Keratinocyte (primary cell): Measurements from ENCODE around the gene UBE2D3. TPM values are rescaled to one million over a fixed set of nuclear protein-coding genes. Genes with fewer than 3 reads are reported as not detected.
A peak's percentile ranks its signal among the peaks of the same experiment; 100 is the strongest.

Experiments
- DNase-seq: peaks from one replicate; pipeline ENCODE4 v3.0.0-alpha.2; 2011; ENCODE audit warnings: low read depth, missing footprints, low spot score
- FAIRE-seq: peaks from 2 replicates; lab custom pipeline; 2011; peaks lifted over from hg19 to GRCh38; lab: Jason Lieb, UNC
- H2AFZ ChIP-seq: 2 replicates; pipeline ENCODE4 v1.6.0; 2012; ENCODE audit warnings: low read length, control low read depth, inconsistent platforms; ENCODE audit not compliant: control insufficient read depth
- H3K27ac ChIP-seq: 2 replicates; pipeline ENCODE4 v1.5.1; 2011; ENCODE audit warnings: low read length; ENCODE audit not compliant: control insufficient read depth, insufficient read depth
- H3K27me3 ChIP-seq: 3 replicates; pipeline ENCODE4 v1.6.0; 2011; ENCODE audit warnings: low read length; ENCODE audit not compliant: control insufficient read depth, insufficient read depth; ENCODE audit errors: extremely low read depth
- H3K36me3 ChIP-seq, 2 experiments: 2 replicates in 1 of 2; 3 replicates in 1 of 2; pipeline ENCODE4 v1.5.1; 2011; ENCODE audit warnings: low read length in 2 of 2, mild to moderate bottlenecking in 1 of 2; ENCODE audit not compliant: control insufficient read depth in 2 of 2, insufficient read depth in 2 of 2; ENCODE audit errors: extremely low read depth in 1 of 2
- H3K4me1 ChIP-seq: 3 replicates; pipeline ENCODE4 v1.5.1; 2011; ENCODE audit warnings: low read length; ENCODE audit not compliant: control insufficient read depth, insufficient read depth; ENCODE audit errors: extremely low read depth
- H3K4me2 ChIP-seq: 3 replicates; pipeline ENCODE4 v1.6.0; 2011; ENCODE audit warnings: low read depth, low read length; ENCODE audit not compliant: control insufficient read depth, insufficient read depth; ENCODE audit errors: extremely low read depth
- H3K4me3 ChIP-seq, 3 experiments: fragments of 200-600 bp in 1 of 3; sonication (generic) in 1 of 3; 2 replicates in 2 of 3; 3 replicates in 1 of 3; pipeline ENCODE4 v1.5.1; 2011 to 2016; ENCODE audit warnings: low read length in 3 of 3, mild to moderate bottlenecking in 3 of 3, control low read depth in 2 of 3, inconsistent platforms in 1 of 3, low read depth in 1 of 3, mixed read lengths in 1 of 3, mixed run types in 1 of 3, moderate library complexity in 1 of 3; ENCODE audit not compliant: control insufficient read depth in 2 of 3, insufficient read depth in 2 of 3; ENCODE audit errors: extremely low read depth in 1 of 3
- H3K79me2 ChIP-seq: 2 replicates; pipeline ENCODE4 v1.6.0; 2012; ENCODE audit warnings: low read length; ENCODE audit not compliant: control insufficient read depth, insufficient read depth
- H3K9ac ChIP-seq: 3 replicates; pipeline ENCODE4 v1.6.0; 2011; ENCODE audit warnings: low read length; ENCODE audit not compliant: control insufficient read depth, insufficient read depth; ENCODE audit errors: extremely low read depth
- H3K9me1 ChIP-seq: 3 replicates; pipeline ENCODE4 v1.6.0; 2011; ENCODE audit warnings: low read length; ENCODE audit not compliant: control insufficient read depth, insufficient read depth; ENCODE audit errors: extremely low read depth
- H3K9me3 ChIP-seq: 2 replicates; pipeline ENCODE4 v1.5.1; 2012; ENCODE audit warnings: low read depth, low read length; ENCODE audit not compliant: control insufficient read depth
- H4K20me1 ChIP-seq: 3 replicates; pipeline ENCODE4 v1.6.0; 2011; ENCODE audit warnings: low read length; ENCODE audit not compliant: control insufficient read depth, insufficient read depth; ENCODE audit errors: extremely low read depth
- EZH2 ChIP-seq: IDR thresholded peaks from one replicate; pipeline ENCODE4 v1.6.1; 2012; ENCODE audit warnings: inconsistent platforms, mild to moderate bottlenecking, low read length, moderate library complexity
- dilution Hi-C: fragments of 300-500 bp; cut with MboI; formaldehyde crosslinking; loops from one replicate; pipeline ENCODE4 v1.7.0; 2020; ENCODE audit warnings: low sequenced_read_pairs; ENCODE audit not compliant: extremely low pct_ligation_motif_present
- polyA plus RNA-seq, 5 experiments: library from polyadenylated mRNA; depleted of rRNA in 3 of 5; stranded (reverse) in 3 of 5; stranded (forward) in 1 of 5; unstranded in 1 of 5; fragments of >200 nt; gene quantifications; 1 replicate in 1 of 5; 2 replicates in 3 of 5; 3 replicates in 1 of 5; pipeline versions ENCODE4 v1.2.1 to v1.2.3, GENCODE V29; 2011 to 2012; ENCODE audit warnings: missing spikeins in 2 of 5, low read depth in 1 of 5, low replicate concordance in 1 of 5
- TF ChIP-seq, protein P1 (sequence below), 3 experiments: IDR thresholded peaks in 1 of 3; conservative IDR thresholded peaks in 1 of 3; optimal IDR thresholded peaks in 1 of 3; 2 replicates in 2 of 3; 3 replicates in 1 of 3; pipeline versions ENCODE3 to v1.5.1; 2011; ENCODE audit warnings: low read length in 3 of 3, mild to moderate bottlenecking in 3 of 3, moderate library complexity in 2 of 3, control low read depth in 1 of 3, inconsistent platforms in 1 of 3; ENCODE audit not compliant: insufficient read depth in 2 of 3; ENCODE audit errors: extremely low read depth in 1 of 3

UBE2D3 gene
- polyA plus RNA-seq, 1 donor (not counting 4 experiments of a cell fraction or from before 2014, with no cell fraction given) = 567 TPM

DNA sequence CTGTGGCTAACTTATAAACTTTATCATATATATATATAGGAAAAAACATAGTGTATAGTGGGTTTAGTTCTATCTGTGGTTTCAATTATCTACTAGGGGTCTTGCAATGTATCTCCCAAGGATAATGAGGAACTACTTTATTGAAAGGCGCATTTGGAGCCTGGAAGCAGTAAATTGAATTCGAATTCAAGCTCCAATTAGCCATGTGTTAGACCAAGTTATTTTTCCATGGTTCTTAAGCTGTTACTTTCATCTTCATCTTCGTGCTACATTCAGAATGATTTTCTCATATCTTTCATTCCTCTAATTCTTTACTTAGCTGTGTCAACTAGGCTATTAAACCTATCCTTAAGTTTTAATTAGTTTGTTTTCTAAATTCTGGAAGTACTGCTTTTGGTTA is 39.4 kb downstream of the UBE2D3 start:
- H3K4me3 ChIP-seq = no peak overlapping the region
- no peaks in the 10 kb centered on the region for H3K9me1 ChIP-seq
- no peaks in the 10 kb centered on the region for H3K36me3 ChIP-seq
- no peaks in the 10 kb centered on the region for H4K20me1 ChIP-seq
- H3K9ac ChIP-seq = no peak overlapping the region
- H3K9me3 ChIP-seq = no peaks in the 10 kb centered on the region
- no peaks in the 10 kb centered on the region for H3K79me2 ChIP-seq
- no peak for FAIRE-seq
- DNase-seq = no peak
- dilution Hi-C loops = no loop called here
- TF ChIP-seq EZH2 = no peak
- TF ChIP-seq, protein P1, sequence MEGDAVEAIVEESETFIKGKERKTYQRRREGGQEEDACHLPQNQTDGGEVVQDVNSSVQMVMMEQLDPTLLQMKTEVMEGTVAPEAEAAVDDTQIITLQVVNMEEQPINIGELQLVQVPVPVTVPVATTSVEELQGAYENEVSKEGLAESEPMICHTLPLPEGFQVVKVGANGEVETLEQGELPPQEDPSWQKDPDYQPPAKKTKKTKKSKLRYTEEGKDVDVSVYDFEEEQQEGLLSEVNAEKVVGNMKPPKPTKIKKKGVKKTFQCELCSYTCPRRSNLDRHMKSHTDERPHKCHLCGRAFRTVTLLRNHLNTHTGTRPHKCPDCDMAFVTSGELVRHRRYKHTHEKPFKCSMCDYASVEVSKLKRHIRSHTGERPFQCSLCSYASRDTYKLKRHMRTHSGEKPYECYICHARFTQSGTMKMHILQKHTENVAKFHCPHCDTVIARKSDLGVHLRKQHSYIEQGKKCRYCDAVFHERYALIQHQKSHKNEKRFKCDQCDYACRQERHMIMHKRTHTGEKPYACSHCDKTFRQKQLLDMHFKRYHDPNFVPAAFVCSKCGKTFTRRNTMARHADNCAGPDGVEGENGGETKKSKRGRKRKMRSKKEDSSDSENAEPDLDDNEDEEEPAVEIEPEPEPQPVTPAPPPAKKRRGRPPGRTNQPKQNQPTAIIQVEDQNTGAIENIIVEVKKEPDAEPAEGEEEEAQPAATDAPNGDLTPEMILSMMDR (optimal IDR thresholded peaks at IDR 0.05 in 1 of 3, IDR thresholded peaks at IDR 0.05 in 1 of 3, conservative IDR thresholded peaks at IDR 0.05 in 1 of 3; ENCODE audit: extremely low read depth in 1 of 3, insufficient read depth in 2 of 3, low read length in 3 of 3) = no peak
- peak overlapping the region; percentile 57 for H3K27ac ChIP-seq
- H2AFZ ChIP-seq = no peak overlapping the region
- no peaks in the 10 kb centered on the region for H3K27me3 ChIP-seq
- H3K4me1 ChIP-seq = no peaks in the 10 kb centered on the region
- no peak overlapping the region for H3K4me2 ChIP-seq

DNA sequence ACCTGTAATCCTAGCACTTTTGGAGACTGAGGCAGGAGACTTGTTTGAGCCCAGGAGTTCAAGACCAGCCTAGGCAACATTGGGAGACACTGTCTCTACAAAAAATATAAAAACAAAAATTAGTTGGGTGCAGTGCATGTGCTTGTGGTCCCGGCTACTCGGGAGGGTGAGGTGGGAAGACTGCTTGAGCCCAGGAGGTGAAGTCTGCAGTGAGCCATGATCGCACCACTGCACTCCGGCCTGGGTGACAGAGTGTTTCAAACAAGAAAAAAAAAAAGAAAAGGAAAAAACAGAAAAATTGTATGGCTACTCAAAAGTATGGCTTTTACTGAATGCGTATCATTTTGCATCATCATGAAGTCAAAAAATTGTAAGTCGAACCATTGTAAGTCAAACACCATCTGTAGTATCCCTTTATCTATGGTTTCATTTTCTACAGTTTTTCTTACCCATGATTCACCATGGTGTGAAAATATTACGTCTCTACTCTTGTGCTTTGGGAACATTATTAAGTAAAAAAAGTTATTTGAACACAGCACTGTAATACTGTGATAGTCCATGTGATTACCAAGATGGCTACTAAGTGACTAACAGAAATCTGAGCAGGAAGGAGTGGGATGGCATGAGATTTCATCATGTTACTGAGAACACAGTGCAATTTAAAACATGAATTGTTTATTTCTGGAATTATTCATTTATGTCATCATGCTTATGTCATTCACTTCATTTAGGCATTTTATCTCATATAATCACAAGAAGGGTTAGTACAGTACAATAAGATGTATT is 40.1 kb downstream of the UBE2D3 start:
- H4K20me1 ChIP-seq = no peaks in the 10 kb centered on the region
- no peaks in the 10 kb centered on the region for H3K27me3 ChIP-seq
- no peak overlapping the region for H2AFZ ChIP-seq
- no peaks in the 10 kb centered on the region for H3K79me2 ChIP-seq
- no peaks in the 10 kb centered on the region for H3K36me3 ChIP-seq
- H3K4me1 ChIP-seq = no peaks in the 10 kb centered on the region
- DNase-seq (no peak), FAIRE-seq (no peak)
- no peak overlapping the region for H3K4me3 ChIP-seq
- no peak overlapping the region for H3K4me2 ChIP-seq
- peak overlapping the region; percentile 57 for H3K27ac ChIP-seq
- TF ChIP-seq, protein P1 (optimal IDR thresholded peaks at IDR 0.05 in 1 of 3, IDR thresholded peaks at IDR 0.05 in 1 of 3, conservative IDR thresholded peaks at IDR 0.05 in 1 of 3; ENCODE audit: extremely low read depth in 1 of 3, insufficient read depth in 2 of 3, low read length in 3 of 3) = no peak
- no peak for TF ChIP-seq EZH2
- no peak overlapping the region for H3K9ac ChIP-seq
- no peaks in the 10 kb centered on the region for H3K9me1 ChIP-seq
- no peaks in the 10 kb centered on the region for H3K9me3 ChIP-seq
- dilution Hi-C loops = no loop called here
